Fibroblast of the aortic adventitia (primary cell): Measurements from ENCODE around the gene ATP8A1. TPM values are rescaled to one million over a fixed set of nuclear protein-coding genes. Genes with fewer than 3 reads are reported as not detected.

ENCODE experiments used
- DNase-seq: peaks from one replicate; pipeline ENCODE4 v3.0.0-alpha.2; 2010; ENCODE audit warnings: low read depth
- H3K4me3 ChIP-seq: 2 replicates; pipeline ENCODE4 v1.5.1; 2011; ENCODE audit warnings: low read depth, mild to moderate bottlenecking, control low read depth, low read length, moderate library complexity
- total RNA-seq: library from RNA; depleted of rRNA; stranded (reverse); fragments of >200 nt; gene quantifications from 2 replicates; pipeline ENCODE4 v1.2.3, GENCODE V29; 2012; ENCODE audit warnings: low replicate concordance
- TF ChIP-seq, protein P1 (sequence below): IDR thresholded peaks from 2 replicates; pipeline ENCODE4 v1.5.1; 2011; ENCODE audit warnings: mild to moderate bottlenecking, low read length, control low read depth, inconsistent platforms; ENCODE audit not compliant: insufficient read depth

ATP8A1 gene
- total RNA-seq, 1 donor, result 7.5 TPM

- TF ChIP-seq, protein P1, sequence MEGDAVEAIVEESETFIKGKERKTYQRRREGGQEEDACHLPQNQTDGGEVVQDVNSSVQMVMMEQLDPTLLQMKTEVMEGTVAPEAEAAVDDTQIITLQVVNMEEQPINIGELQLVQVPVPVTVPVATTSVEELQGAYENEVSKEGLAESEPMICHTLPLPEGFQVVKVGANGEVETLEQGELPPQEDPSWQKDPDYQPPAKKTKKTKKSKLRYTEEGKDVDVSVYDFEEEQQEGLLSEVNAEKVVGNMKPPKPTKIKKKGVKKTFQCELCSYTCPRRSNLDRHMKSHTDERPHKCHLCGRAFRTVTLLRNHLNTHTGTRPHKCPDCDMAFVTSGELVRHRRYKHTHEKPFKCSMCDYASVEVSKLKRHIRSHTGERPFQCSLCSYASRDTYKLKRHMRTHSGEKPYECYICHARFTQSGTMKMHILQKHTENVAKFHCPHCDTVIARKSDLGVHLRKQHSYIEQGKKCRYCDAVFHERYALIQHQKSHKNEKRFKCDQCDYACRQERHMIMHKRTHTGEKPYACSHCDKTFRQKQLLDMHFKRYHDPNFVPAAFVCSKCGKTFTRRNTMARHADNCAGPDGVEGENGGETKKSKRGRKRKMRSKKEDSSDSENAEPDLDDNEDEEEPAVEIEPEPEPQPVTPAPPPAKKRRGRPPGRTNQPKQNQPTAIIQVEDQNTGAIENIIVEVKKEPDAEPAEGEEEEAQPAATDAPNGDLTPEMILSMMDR, result no peak
- peak; percentile 80 for DNase-seq
- no peak overlapping the region for H3K4me3 ChIP-seq
Observed at GRCh38 chr4:42523066-42523718, 133.7 kb downstream of the ATP8A1 start.

DNA sequence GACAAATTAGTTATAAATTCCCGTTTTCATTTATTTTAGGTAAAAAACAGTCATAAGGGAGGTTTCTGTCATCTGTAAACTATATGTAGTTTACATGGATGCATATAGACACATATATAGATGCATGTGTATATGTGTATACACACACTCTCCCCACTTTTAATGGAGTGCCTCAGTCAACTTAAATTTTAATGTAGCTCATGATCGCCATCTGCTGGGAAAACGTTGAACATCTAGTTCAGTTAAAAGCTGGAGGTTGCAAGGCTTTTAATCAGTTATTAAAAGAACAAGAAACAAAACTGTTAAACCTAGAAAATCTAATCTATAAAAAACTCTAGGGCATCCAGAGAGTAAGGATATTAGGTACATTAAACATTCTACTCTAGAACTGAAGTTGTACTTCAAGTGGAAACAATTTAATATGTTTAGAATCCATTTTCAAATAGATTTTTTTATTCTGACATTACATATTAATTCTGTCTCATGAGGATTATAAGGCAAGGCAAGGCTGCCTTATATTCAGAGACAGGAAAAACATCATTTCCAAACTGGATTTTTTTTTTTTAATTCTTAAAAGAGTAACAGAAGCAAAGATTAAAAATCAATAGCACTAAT lies 137.0 kb downstream of the ATP8A1 start:
- DNase-seq, result peak; percentile 78
- no peak overlapping the region for H3K4me3 ChIP-seq
- TF ChIP-seq, protein P1, result peak; percentile 57

- TF ChIP-seq, protein P1, result no peak
- peak; percentile 78 for DNase-seq
- no peak overlapping the region for H3K4me3 ChIP-seq
Observed at GRCh38 chr4:42515156-42515884, 141.6 kb downstream of the ATP8A1 start.

- H3K4me3 ChIP-seq, result no peak overlapping the region
- peak; percentile 6 for DNase-seq
- TF ChIP-seq, protein P1, result no peak
Observed at GRCh38 chr4:42513748-42514492, 143.0 kb downstream of the ATP8A1 start.

- TF ChIP-seq, protein P1, result no peak
- DNase-seq, result no peak
- no peak overlapping the region for H3K4me3 ChIP-seq
Observed at GRCh38 chr4:42512226-42512625, 144.7 kb downstream of the ATP8A1 start.

DNA sequence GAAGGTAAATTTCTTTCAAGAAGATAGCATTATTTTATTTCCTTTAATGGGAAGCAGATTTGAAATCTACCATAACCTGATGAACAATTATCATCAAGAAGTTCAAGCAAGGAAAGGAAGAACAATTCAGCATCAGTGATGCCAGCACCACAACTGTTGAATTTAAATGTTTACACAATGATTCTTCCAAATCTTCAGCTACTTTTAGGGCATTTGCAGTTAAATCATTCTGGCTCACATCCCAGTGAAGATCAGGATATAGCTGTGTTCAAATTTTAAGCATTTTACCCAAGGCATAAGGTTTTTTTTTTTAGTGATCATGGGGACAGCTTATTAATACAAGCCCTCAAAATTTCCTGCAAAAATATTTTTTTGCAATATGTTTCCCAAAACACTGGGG lies 146.7 kb downstream of the ATP8A1 start:
- DNase-seq, result no peak
- TF ChIP-seq, protein P1, result no peak
- no peak overlapping the region for H3K4me3 ChIP-seq
